SU-DHL-6 (cell line): ENCODE measurements around the gene HLA-C.

ENCODE experiments used
- CTCF ChIP-seq: fragments of 200-600 bp; sonication (generic); IDR thresholded peaks from one replicate; pipeline ENCODE4 v1.5.1; 2017; ENCODE audit warnings: antibody characterized with exemption, mild to moderate bottlenecking, low read length, moderate library complexity; ENCODE audit not compliant: insufficient read depth, poor library complexity, severe bottlenecking
- EZH2phosphoT487 ChIP-seq: fragments of 200-600 bp; sonication (generic), shearing (Covaris generic); conservative IDR thresholded peaks from 2 replicates; pipeline ENCODE4 v1.6.1; 2018; ENCODE audit warnings: mild to moderate bottlenecking, antibody characterized with exemption, low read length, moderate library complexity, mixed read lengths

DNA sequence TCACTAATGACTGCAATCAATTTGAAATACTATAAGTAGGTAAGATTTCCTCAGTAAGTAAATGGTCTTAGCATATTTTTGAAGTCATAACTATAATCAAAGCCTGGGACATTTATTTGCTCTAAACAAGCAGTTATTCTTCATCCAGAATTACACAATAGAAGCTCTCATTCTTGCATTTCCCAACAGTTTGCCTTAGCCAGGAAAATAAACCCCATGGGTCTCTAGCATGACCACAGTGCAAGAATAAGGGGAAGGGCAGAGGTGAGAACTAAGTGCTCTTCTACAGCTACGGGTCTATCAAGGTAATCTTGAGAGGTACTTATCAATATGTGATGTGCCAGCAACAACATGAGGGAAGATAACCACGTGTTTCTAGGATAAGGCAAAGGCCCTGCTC lies 14.1 kb upstream of the HLA-C start:
- TF ChIP-seq CTCF (no peak), EZH2phosphoT487 (no peak)
